Measurements from ENCODE around the gene PIBF1.

The PIBF1 gene

GRCh38 chr13:73061876-73062275 is 279.9 kb downstream of the PIBF1 start:
- DNase-seq = no peak

DNA sequence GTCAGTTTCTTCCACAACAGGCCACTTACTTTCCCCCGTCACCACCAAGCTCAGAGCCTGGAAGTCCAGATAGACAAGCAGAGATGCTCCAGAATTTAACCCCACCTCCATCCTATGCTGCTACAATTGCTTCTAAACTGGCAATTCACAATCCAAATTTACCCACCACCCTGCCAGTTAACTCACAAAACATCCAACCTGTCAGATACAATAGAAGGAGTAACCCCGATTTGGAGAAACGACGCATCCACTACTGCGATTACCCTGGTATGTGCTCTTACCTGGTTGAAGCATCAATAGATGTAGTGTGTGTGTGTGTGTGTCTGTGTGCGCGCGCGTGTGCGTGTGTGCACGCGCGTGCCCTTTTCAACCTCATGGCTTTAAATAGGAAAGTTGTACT is 280.5 kb downstream of the PIBF1 start:
- no peak for DNase-seq

DNA sequence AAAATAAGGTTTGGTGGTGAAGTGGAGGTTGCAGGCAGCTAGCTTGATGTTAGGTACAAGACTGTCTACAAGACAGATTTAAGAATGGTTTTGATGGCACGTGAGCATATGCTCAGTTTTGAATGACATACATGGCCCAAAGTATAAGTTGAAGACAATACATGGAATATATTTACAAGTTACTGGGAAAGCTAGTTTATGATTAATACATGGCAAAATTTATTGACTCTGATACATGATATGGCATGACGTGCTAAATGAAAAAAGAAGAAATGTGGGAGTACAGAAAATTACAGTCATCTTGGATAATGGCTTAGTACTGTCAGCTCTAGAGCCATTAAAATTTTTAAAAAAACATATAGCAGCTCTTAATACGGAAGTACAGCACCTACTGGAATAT is 281.2 kb downstream of the PIBF1 start:
- no peak for DNase-seq

GRCh38 chr13:73065036-73065435 is 283.1 kb downstream of the PIBF1 start:
- DNase-seq = no peak

- DNase-seq = no peak
Measured at GRCh38 chr13:73065665-73066340, 283.9 kb downstream of the PIBF1 start.

Measured in effector CD8-positive, alpha-beta T cell (primary cell).